Measurements from ENCODE around the gene FOXA3. TPM values are rescaled to one million over a fixed set of nuclear protein-coding genes. Genes with fewer than 3 reads are reported as not detected.
A peak's percentile ranks its signal among the peaks of the same experiment; 100 is the strongest.

FOXA3 gene
- total RNA-seq, 1 donor from 2014 or later: 7.3 TPM

DNA sequence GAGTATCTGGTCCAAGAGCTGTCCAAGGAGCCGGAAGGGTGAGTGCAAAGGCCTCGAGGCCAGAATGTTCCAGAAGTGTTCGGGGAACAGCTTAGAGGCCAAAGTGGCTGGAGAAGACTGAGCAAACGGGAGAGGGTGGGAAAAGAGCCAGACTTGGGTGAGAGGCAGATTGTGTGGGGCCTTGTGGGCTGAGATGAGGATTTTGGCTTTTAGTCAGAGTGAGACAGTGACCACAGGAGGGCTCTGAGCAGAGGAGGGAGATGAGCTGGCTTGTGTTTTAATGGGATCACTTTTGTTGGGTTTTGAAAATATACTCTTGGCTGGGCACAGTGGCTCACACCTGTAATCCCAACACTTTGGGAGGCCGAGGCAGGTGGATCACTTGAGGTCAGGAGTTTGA, 44.8 kb downstream of the FOXA3 start:
- Mint-ChIP-seq H3K4me1 (peaks cover 8% of the 10 kb centered on the region), H3K36me3 (no peaks in the 10 kb centered on the region), H3K27ac (no peak overlapping the region), H3K4me3 (no peak overlapping the region), H3K9me3 (no peaks in the 10 kb centered on the region), H3K27me3 (ENCODE audit: insufficient read depth, low read depth) (peaks cover 6% of the 10 kb centered on the region)
- no peaks in the 10 kb centered on the region for H3K79me2 ChIP-seq (ENCODE audit: low read depth)
- no peaks in the 10 kb centered on the region for H3K27me3 ChIP-seq
- H3K4me2 ChIP-seq: no peak overlapping the region
- no peak for TF ChIP-seq EZH2phosphoT487 (IDR thresholded peaks at IDR 0.05)
- no peak for TF ChIP-seq EZH2 (IDR thresholded peaks at IDR 0.05)
- TF ChIP-seq, protein P1, sequence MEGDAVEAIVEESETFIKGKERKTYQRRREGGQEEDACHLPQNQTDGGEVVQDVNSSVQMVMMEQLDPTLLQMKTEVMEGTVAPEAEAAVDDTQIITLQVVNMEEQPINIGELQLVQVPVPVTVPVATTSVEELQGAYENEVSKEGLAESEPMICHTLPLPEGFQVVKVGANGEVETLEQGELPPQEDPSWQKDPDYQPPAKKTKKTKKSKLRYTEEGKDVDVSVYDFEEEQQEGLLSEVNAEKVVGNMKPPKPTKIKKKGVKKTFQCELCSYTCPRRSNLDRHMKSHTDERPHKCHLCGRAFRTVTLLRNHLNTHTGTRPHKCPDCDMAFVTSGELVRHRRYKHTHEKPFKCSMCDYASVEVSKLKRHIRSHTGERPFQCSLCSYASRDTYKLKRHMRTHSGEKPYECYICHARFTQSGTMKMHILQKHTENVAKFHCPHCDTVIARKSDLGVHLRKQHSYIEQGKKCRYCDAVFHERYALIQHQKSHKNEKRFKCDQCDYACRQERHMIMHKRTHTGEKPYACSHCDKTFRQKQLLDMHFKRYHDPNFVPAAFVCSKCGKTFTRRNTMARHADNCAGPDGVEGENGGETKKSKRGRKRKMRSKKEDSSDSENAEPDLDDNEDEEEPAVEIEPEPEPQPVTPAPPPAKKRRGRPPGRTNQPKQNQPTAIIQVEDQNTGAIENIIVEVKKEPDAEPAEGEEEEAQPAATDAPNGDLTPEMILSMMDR (IDR thresholded peaks at IDR 0.05): no peak
- H3K4me1 ChIP-seq: no peaks in the 10 kb centered on the region
- H3K9ac ChIP-seq: no peak overlapping the region
- no peaks in the 10 kb centered on the region for H3K9me3 ChIP-seq (ENCODE audit: low read depth)
- H3K4me3 ChIP-seq: no peak overlapping the region
- H4K20me1 ChIP-seq (ENCODE audit: low read depth): no peaks in the 10 kb centered on the region
- no peaks in the 10 kb centered on the region for H3K36me3 ChIP-seq
- DNase-seq (ENCODE audit: low spot score): no peak
- H3F3A ChIP-seq (ENCODE audit: low read depth): no peaks in the 10 kb centered on the region
- no peak overlapping the region for H3K27ac ChIP-seq
- no peak overlapping the region for H2AFZ ChIP-seq (replicated peaks)

DNA sequence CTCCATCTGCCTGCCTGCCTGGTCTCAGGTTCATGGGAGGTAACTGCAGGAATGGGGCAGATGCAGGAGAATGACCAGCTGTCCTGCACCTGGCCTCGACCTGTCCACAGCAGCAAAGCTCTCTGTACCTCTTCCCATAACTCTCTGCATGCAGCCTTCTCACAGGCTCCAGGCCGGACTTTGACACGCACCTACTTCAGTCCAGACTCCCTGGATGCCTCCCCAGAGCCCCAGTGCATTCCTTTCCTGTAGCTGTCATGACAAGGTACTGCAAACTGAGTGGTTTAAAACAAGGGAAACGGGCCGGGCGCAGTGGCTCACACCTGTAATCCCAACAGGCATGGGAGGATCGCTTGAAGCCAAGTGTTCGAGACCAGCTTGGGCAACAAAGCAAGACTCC, 47.2 kb downstream of the FOXA3 start:
- Mint-ChIP-seq H3K4me3 (no peak overlapping the region), H3K27me3 (ENCODE audit: insufficient read depth, low read depth) (peaks cover 5% of the 10 kb centered on the region), H3K36me3 (no peaks in the 10 kb centered on the region), H3K4me1 (peaks cover 6% of the 10 kb centered on the region), H3K27ac (no peak overlapping the region), H3K9me3 (no peaks in the 10 kb centered on the region)
- Histone ChIP-seq H3K27me3 (no peaks in the 10 kb centered on the region), H3K4me2 (no peak overlapping the region), H3K79me2 (ENCODE audit: low read depth) (no peaks in the 10 kb centered on the region), H2AFZ (replicated peaks) (no peak overlapping the region), H3K4me1 (no peaks in the 10 kb centered on the region), H3K9me3 (ENCODE audit: low read depth) (no peaks in the 10 kb centered on the region), H3K36me3 (no peaks in the 10 kb centered on the region), H3F3A (ENCODE audit: low read depth) (no peaks in the 10 kb centered on the region), H3K4me3 (no peak overlapping the region), H3K27ac (no peak overlapping the region), H3K9ac (no peak overlapping the region), H4K20me1 (ENCODE audit: low read depth) (no peaks in the 10 kb centered on the region)
- TF ChIP-seq, protein P1 (IDR thresholded peaks at IDR 0.05): no peak
- TF ChIP-seq EZH2phosphoT487 (IDR thresholded peaks at IDR 0.05): no peak
- TF ChIP-seq EZH2 (IDR thresholded peaks at IDR 0.05): no peak
- DNase-seq (ENCODE audit: low spot score): no peak

DNA sequence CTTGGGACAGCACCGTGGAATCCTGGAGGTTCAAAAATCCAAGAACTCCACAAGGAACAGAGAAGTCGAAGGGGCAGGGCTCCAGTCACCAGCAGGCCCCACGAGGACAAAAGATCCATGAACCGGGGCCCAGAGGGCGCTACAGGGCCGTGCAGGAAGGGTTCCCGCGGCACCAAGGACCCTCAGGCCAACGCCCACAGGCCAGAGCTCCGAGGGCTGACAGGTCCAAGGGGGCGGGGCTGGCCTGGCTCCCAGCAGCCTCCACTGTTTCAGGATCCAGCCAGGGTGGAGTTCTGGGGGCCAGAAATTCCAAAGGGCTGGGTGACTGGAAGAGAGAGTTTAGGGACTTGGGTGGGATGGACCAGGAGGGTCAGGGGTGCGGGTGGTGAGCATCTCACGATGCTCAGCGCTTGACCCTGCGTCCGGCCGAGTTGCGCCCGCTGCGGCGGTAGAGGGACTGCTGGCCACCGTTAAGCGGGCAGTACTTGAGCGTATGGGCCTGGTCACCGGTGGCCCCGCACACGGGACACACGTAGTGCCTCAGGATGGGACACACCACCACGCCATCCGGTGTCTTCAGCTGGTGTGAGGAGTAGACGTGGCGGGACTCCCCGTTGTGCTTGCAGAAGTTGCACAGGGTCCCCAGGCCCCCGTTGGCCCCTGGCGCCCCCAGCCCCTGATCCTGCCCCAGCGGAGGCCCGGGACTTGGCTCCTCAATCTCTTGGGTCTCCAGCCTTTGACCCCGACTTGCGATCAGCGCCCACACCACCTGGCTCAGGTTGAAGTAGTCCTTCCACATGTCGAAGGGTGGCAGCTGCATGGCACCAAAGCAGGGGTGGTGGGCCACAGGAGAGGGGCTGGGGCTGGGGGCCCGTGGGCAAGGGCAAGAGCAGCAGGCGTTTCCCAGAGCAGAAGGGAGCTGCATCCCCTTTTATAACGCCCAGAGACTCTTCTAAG, 50.0 kb downstream of the FOXA3 start, which contains the start of gene NANOS2:
NANOS2 (minus strand) TSS at position 905 of the 957 bp plus-strand sequence; CDS start at position 820, 85 bp downstream.
- H4K20me1 ChIP-seq (ENCODE audit: low read depth): no peaks in the 10 kb centered on the region
- H3K27me3 ChIP-seq: no peaks in the 10 kb centered on the region
- H3F3A ChIP-seq (ENCODE audit: low read depth): no peaks in the 10 kb centered on the region
- Mint-ChIP-seq H3K9me3 (no peaks in the 10 kb centered on the region), H3K27ac (no peak within 1 kb of the TSS), H3K4me3 (peak within 1 kb of the TSS; percentile 30), H3K27me3 (ENCODE audit: insufficient read depth, low read depth) (peaks cover 9% of the 10 kb centered on the region), H3K36me3 (no peaks in the 10 kb centered on the region), H3K4me1 (peaks cover 3% of the 10 kb centered on the region)
- H3K4me3 ChIP-seq: no peak within 1 kb of the TSS
- no peak within 1 kb of the TSS for H3K4me2 ChIP-seq
- DNase-seq (ENCODE audit: low spot score): peak; percentile 84
- TF ChIP-seq, protein P1 (IDR thresholded peaks at IDR 0.05): peak; percentile 59
- TF ChIP-seq EZH2phosphoT487 (IDR thresholded peaks at IDR 0.05): no peak
- no peaks in the 10 kb centered on the region for H3K36me3 ChIP-seq
- no peak within 1 kb of the TSS for H3K9ac ChIP-seq
- H2AFZ ChIP-seq (replicated peaks): peak within 1 kb of the TSS; percentile 73
- no peaks in the 10 kb centered on the region for H3K79me2 ChIP-seq (ENCODE audit: low read depth)
- no peak within 1 kb of the TSS for H3K27ac ChIP-seq
- no peaks in the 10 kb centered on the region for H3K9me3 ChIP-seq (ENCODE audit: low read depth)
- no peaks in the 10 kb centered on the region for H3K4me1 ChIP-seq

All from neural progenitor cell (in vitro differentiated cells).